HCT116 (cell line): ENCODE measurements around the gene VSTM2L. TPM values are rescaled to one million over a fixed set of nuclear protein-coding genes. Genes with fewer than 3 reads are reported as not detected.

Source experiments
- ATAC-seq: fragments of 200-7000 bp; cut with Tn5 transposase; 2 replicates; pipeline ENCODE4 v1.9.1; 2020; ENCODE audit warnings: mild to moderate bottlenecking, moderate library complexity
- Bru-seq: library from RNA; stranded (reverse); fragments of 400-500 nt; gene quantifications from one replicate; lab custom pipeline; 2021; lab: Mats Ljungman, UMichigan
- BruChase-seq, 2 experiments: library from RNA; stranded (reverse); fragments of 400-500 nt; gene quantifications; one replicate each; lab custom pipeline; 2021; lab: Mats Ljungman, UMichigan
- BruUV-seq: library from RNA; stranded (reverse); fragments of 400-500 nt; replicated peaks from 2 replicates; lab custom pipeline; 2021; lab: Mats Ljungman, UMichigan
- CTCF ChIA-PET: fragments of 300-600 bp; sonication (Branson Sonifier 250); formaldehyde crosslinking; loops from one replicate; lab custom pipeline; 2021; ENCODE audit warnings: antibody characterized with exemption; lab: Charles Lee
- POLR2A ChIA-PET: fragments of 300-600, 350-600 bp; sonication (Branson Sonifier 250); formaldehyde crosslinking; loops from one replicate; lab custom pipeline; 2021; ENCODE audit warnings: antibody characterized with exemption; lab: Charles Lee
- RAD21 ChIA-PET, 2 experiments: fragments of 300-600 bp; sonication (Branson Sonifier 250); formaldehyde crosslinking; loops; one replicate each; lab custom pipeline; 2023; ENCODE audit warnings: low total read pairs in 2 of 2; ENCODE audit not compliant: uncharacterized antibody in 2 of 2, unreplicated experiment in 2 of 2, low non-redundant PET in 1 of 2; lab: Charles Lee
- DNase-seq: peaks from one replicate; pipeline ENCODE4 v3.0.0-alpha.2; 2010; ENCODE audit warnings: low read depth, low spot score
- H2AFZ ChIP-seq: fragments of 200-600 bp; shearing (Covaris generic), sonication (generic); 2 replicates; pipeline ENCODE4 v1.6.1; 2017; ENCODE audit warnings: low read depth, mixed run types, mixed read lengths, antibody characterized with exemption, low read length; ENCODE audit not compliant: poor library complexity, severe bottlenecking
- H3K27ac ChIP-seq: 2 replicates; pipeline ENCODE4 v1.5.1; 2012; ENCODE audit warnings: low read depth, low read length
- H3K27me3 ChIP-seq: fragments of 200-600 bp; sonication (generic); 2 replicates; pipeline ENCODE4 v1.6.1; 2016; ENCODE audit warnings: mixed run types, low read length, mixed read lengths; ENCODE audit not compliant: insufficient read depth
- H3K36me3 ChIP-seq, 2 experiments: fragments of 200-500 bp in 1 of 2; fragments of 200-600 bp in 1 of 2; sonication (Bioruptor generic) in 1 of 2; sonication (generic) in 1 of 2; 2 replicates each; pipeline versions ENCODE4 v1.5.1 to v1.6.1; 2014 to 2016; ENCODE audit warnings: low read length in 2 of 2, inconsistent platforms in 1 of 2, mixed read lengths in 1 of 2, mixed run types in 1 of 2; ENCODE audit not compliant: insufficient read depth in 2 of 2, control insufficient read depth in 1 of 2
- H3K4me1 ChIP-seq, 2 experiments: fragments of 200-600 bp in 1 of 2; sonication (generic) in 1 of 2; 2 replicates each; pipeline versions ENCODE4 v1.5.1 to v1.6.1; 2012 to 2017; ENCODE audit warnings: low read length in 2 of 2, inconsistent platforms in 1 of 2, mild to moderate bottlenecking in 1 of 2, mixed read lengths in 1 of 2, mixed run types in 1 of 2, moderate library complexity in 1 of 2; ENCODE audit not compliant: insufficient read depth in 2 of 2, control insufficient read depth in 1 of 2
- H3K4me2 ChIP-seq: fragments of 200-600 bp; sonication (generic); 2 replicates; pipeline ENCODE4 v1.6.1; 2017; ENCODE audit warnings: mixed run types, low read length, mixed read lengths
- H3K4me3 ChIP-seq, 2 experiments: fragments of 200-600 bp in 1 of 2; sonication (generic) in 1 of 2; replicated peaks in 1 of 2; 2 replicates each; pipeline ENCODE4 v1.5.1; 2011 to 2016; ENCODE audit warnings: low read length in 2 of 2, control low read depth in 1 of 2, low read depth in 1 of 2, mild to moderate bottlenecking in 1 of 2, mixed read lengths in 1 of 2, mixed run types in 1 of 2
- H3K79me2 ChIP-seq: fragments of 200-600 bp; sonication (generic); 2 replicates; pipeline ENCODE4 v1.6.1; 2017; ENCODE audit warnings: mild to moderate bottlenecking, mixed run types, low read length, moderate library complexity, mixed read lengths; ENCODE audit not compliant: insufficient read depth
- H3K9ac ChIP-seq: fragments of 200-600 bp; sonication (generic); 2 replicates; pipeline ENCODE4 v1.6.1; 2016; ENCODE audit warnings: low read length, mixed read lengths
- H3K9me2 ChIP-seq: fragments of 200-600 bp; sonication (generic), shearing (Covaris generic); 2 replicates; pipeline ENCODE4 v1.6.1; 2017; ENCODE audit warnings: mixed run types, mild to moderate bottlenecking, moderate library complexity; ENCODE audit not compliant: insufficient read depth
- H3K9me3 ChIP-seq, 2 experiments: fragments of 200-500 bp in 1 of 2; fragments of 200-600 bp in 1 of 2; sonication (Bioruptor generic) in 1 of 2; sonication (generic) in 1 of 2; 2 replicates each; pipeline ENCODE4 v1.6.1; 2014 to 2017; ENCODE audit warnings: low read length in 2 of 2, mixed read lengths in 2 of 2, inconsistent platforms in 1 of 2, low read depth in 1 of 2, mild to moderate bottlenecking in 1 of 2, mixed run types in 1 of 2, moderate library complexity in 1 of 2; ENCODE audit not compliant: control insufficient read depth in 1 of 2, insufficient read depth in 1 of 2
- H4K20me1 ChIP-seq: fragments of 200-600 bp; sonication (generic), shearing (Covaris generic); 2 replicates; pipeline ENCODE4 v1.6.1; 2017; ENCODE audit warnings: mixed run types, mild to moderate bottlenecking, moderate library complexity; ENCODE audit not compliant: insufficient read depth
- ZFX ChIP-seq: fragments of 450-650 bp; IDR thresholded peaks from 2 replicates; pipeline ENCODE4 v1.6.1; 2017
- intact Hi-C: fragments of 100-400 bp; cut with micrococcal nuclease; formaldehyde crosslinking; loops from 2 replicates; pipeline ENCODE4 v1.10.0; 2022
- long read RNA-seq: library from polyadenylated mRNA; unstranded; transcript quantifications from one replicate; pipeline ENCODE4 v2.0.0, GENCODE V29; 2021; ENCODE audit not compliant: unreplicated experiment
- polyA plus RNA-seq: library from polyadenylated mRNA; unstranded; fragments of >200 nt; gene quantifications from 2 replicates; pipeline ENCODE4 v1.2.1, GENCODE V29; 2012; ENCODE audit warnings: missing spikeins
- total RNA-seq: library from RNA; stranded (reverse); gene quantifications from one replicate; pipeline ENCODE4 v1.2.1, GENCODE V29; 2021; ENCODE audit not compliant: unreplicated experiment
- TF ChIP-seq, protein P1 (sequence below), 3 experiments: fragments of 200-600 bp in 1 of 3; sonication (generic) in 1 of 3; IDR thresholded peaks in 2 of 3; conservative IDR thresholded peaks in 1 of 3; 2 replicates each; pipeline ENCODE4 v1.5.1; 2012 to 2017; ENCODE audit warnings: low read depth in 2 of 3, low read length in 2 of 3, antibody characterized with exemption in 1 of 3, borderline replicate concordance in 1 of 3, control low read depth in 1 of 3, mild to moderate bottlenecking in 1 of 3, mixed read lengths in 1 of 3, mixed run types in 1 of 3, moderate library complexity in 1 of 3; ENCODE audit not compliant: insufficient read depth in 1 of 3

Gene VSTM2L, protein sequence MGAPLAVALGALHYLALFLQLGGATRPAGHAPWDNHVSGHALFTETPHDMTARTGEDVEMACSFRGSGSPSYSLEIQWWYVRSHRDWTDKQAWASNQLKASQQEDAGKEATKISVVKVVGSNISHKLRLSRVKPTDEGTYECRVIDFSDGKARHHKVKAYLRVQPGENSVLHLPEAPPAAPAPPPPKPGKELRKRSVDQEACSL
- total RNA-seq (0.69 TPM), Bru-seq, nascent RNA (percentile 10 among the genes with signal in this experiment), BruChase-seq, experiment 1, labeled RNA remaining after a 6-hour chase (percentile 14 among the genes with signal in this experiment), BruChase-seq, experiment 2, labeled RNA remaining after a 2-hour chase (percentile 16 among the genes with signal in this experiment)
- polyA plus RNA-seq = 0.02 and 0.09 TPM in 2 replicates
- long read RNA-seq = 0 reads

DNA sequence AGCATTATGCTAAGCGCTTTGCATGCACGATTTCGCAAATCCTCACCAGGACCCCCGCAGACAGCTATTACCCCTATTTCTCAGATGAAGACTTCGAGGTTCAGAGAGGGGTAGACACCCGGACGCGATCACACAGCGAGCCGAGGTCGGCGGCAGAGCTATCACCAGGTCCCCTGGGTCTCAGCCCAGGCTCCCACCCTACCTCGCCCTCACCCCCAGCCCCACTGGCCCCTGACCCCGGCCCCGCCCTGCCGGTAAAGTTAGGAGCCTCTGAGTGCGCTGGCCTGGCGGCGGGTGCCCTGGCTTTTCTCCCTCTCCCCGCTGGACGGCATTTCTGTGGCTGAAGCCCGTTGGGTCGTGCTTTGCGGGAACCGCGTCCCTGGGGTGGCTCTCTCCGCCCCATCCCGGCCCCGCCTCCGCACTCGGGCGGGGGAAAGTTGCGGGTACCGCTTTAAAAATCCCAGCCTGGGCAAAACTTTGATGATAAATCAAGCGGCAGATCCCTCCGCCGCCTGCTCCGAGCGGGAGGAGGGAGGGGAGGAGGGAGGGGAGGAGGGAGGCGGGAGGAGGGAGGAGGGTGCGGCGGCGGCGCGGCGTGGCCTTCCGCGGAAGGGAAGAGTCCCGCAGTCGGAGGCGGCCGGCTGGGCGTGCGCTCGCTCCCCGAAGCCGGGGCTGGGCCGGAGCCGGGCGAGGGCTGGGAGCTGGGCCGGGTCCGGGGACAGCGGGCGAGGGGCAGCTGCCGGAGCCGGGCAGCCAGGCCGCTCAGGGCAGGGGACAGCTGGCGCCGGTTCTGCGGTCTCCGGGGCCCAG is at the start of gene VSTM2L:
Gene VSTM2L, plus strand, starts transcription at position 624 of the 810 bp plus-strand sequence. CDS start 224 bp downstream, outside the sequence.
- DNase-seq = no peak
- peaks cover 14% of the 10 kb centered on the region for H3K27me3 ChIP-seq

More for the DNA sequence above, at the start of gene VSTM2L:
- peak within 1 kb of the TSS; percentile 21; the same call in 1 of the 2 replicates for H3K4me2 ChIP-seq
- H3K4me1 ChIP-seq = peaks cover 0 to 2% of the 10 kb centered on the region in 2 experiments; a peak in 2 of 4 replicates
- H4K20me1 ChIP-seq = no peaks in the 10 kb centered on the region
- no peak within 1 kb of the TSS for H3K4me3 ChIP-seq
- ATAC-seq = peak; percentile 44; the same call in 1 of the 2 replicates
- H3K36me3 ChIP-seq = no peaks in the 10 kb centered on the region
- H3K27ac ChIP-seq = no peak within 1 kb of the TSS
- H3K9me2 ChIP-seq = no peaks in the 10 kb centered on the region
- no TSS peak for BruUV-seq
- H3K9me3 ChIP-seq = no peaks in the 10 kb centered on the region
- CTCF ChIA-PET = no interaction called here
- no peaks in the 10 kb centered on the region for H3K79me2 ChIP-seq
- no peak within 1 kb of the TSS for H3K9ac ChIP-seq
- H2AFZ ChIP-seq = no peak within 1 kb of the TSS
- TF ChIP-seq, protein P1, sequence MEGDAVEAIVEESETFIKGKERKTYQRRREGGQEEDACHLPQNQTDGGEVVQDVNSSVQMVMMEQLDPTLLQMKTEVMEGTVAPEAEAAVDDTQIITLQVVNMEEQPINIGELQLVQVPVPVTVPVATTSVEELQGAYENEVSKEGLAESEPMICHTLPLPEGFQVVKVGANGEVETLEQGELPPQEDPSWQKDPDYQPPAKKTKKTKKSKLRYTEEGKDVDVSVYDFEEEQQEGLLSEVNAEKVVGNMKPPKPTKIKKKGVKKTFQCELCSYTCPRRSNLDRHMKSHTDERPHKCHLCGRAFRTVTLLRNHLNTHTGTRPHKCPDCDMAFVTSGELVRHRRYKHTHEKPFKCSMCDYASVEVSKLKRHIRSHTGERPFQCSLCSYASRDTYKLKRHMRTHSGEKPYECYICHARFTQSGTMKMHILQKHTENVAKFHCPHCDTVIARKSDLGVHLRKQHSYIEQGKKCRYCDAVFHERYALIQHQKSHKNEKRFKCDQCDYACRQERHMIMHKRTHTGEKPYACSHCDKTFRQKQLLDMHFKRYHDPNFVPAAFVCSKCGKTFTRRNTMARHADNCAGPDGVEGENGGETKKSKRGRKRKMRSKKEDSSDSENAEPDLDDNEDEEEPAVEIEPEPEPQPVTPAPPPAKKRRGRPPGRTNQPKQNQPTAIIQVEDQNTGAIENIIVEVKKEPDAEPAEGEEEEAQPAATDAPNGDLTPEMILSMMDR (IDR thresholded peaks at IDR 0.05 in 2 of 3, conservative IDR thresholded peaks at IDR 0.05 in 1 of 3; ENCODE audit: borderline replicate concordance in 1 of 3, insufficient read depth in 1 of 3, low read depth in 2 of 3, low read length in 2 of 3) = 0 out of 6 replicates have a peak, but pooled peaks of 1 of the 3 experiments have one; percentile 1
- no peak for TF ChIP-seq ZFX
- RAD21 ChIA-PET = no interaction called here
- intact Hi-C loops = no loop called here
- POLR2A ChIA-PET = no interaction called here
